Activated B cell treated with CpG ODN at 0.5 μM for 24 hours (primary cell): Measurements from ENCODE around the gene KMO. TPM values are rescaled to one million over a fixed set of nuclear protein-coding genes. Genes with fewer than 3 reads are reported as not detected.
A peak's percentile ranks its signal among the peaks of the same experiment; 100 is the strongest.

Experiments used
- ATAC-seq: fragments of 200-7000 bp; cut with Tn5 transposase; one replicate; pipeline ENCODE4 v1.10.0; 2021; ENCODE audit warnings: low read depth, mild to moderate bottlenecking, moderate library complexity
- CTCF ChIA-PET: fragments of 350-600 bp; sonication (Branson Sonifier 250); formaldehyde crosslinking; loops from one replicate; lab custom pipeline; 2021; ENCODE audit warnings: antibody characterized with exemption; lab: Charles Lee
- POLR2A ChIA-PET: fragments of 350-600 bp; sonication (Branson Sonifier 250); formaldehyde crosslinking; loops from one replicate; lab custom pipeline; 2021; ENCODE audit warnings: antibody characterized with exemption; lab: Charles Lee
- DNase-seq: peaks from one replicate; pipeline ENCODE4 v3.0.0; 2022
- H3K27ac Mint-ChIP-seq: one replicate; pipeline ENCODE4 v1.8.0; 2020; ENCODE audit warnings: mixed read lengths
- H3K27me3 Mint-ChIP-seq: one replicate; pipeline ENCODE4 v1.8.0; 2021; ENCODE audit warnings: mixed read lengths
- H3K36me3 Mint-ChIP-seq: one replicate; pipeline ENCODE4 v1.8.0; 2021; ENCODE audit warnings: low read depth, mixed read lengths
- H3K4me1 Mint-ChIP-seq: one replicate; pipeline ENCODE4 v1.8.0; 2021; ENCODE audit warnings: mixed read lengths
- H3K4me3 Mint-ChIP-seq: one replicate; pipeline ENCODE4 v1.8.0; 2020; ENCODE audit warnings: mild to moderate bottlenecking, mixed read lengths
- H3K9me3 Mint-ChIP-seq: one replicate; pipeline ENCODE4 v1.8.0; 2020; ENCODE audit warnings: mixed read lengths
- CTCF ChIP-seq: fragments of 200-600 bp; IDR thresholded peaks from one replicate; pipeline ENCODE4 v1.8.0; 2022; ENCODE audit warnings: antibody characterized with exemption, mild to moderate bottlenecking
- intact Hi-C: fragments of 100-400 bp; cut with micrococcal nuclease; formaldehyde crosslinking; loops from one replicate; pipeline ENCODE4 v1.15.1; 2024
- total RNA-seq: library from RNA; stranded (reverse); gene quantifications from 2 replicates; pipeline ENCODE4 v1.2.3, GENCODE V29; 2022

Gene KMO
- total RNA-seq, 1 donor from 2014 or later, result 53.6 TPM

DNA sequence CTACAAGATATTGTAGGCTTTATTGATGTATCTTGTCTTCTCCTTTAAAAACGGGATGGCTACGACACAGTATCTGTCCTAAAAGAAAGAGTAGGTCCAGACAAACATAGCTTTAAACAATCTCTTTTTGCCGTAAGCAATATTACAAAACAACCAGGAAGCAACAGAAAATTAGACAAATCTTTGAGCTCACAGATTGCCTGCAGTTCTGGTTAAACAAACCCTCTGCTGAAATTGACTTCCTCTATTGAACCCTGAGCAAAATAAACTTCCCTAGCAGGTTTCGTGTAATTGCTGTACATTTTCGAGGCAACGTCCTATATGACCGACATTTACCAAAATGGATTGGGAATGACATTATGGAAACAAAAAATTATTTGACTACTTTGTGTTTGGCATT lies 57.3 kb downstream of the KMO start:
- Mint-ChIP-seq H3K27ac (no peak overlapping the region), H3K4me3 (no peak overlapping the region), H3K9me3 (no peaks in the 10 kb centered on the region), H3K4me1 (peaks cover 24% of the 10 kb centered on the region), H3K36me3 (peaks cover 79% of the 10 kb centered on the region), H3K27me3 (no peaks in the 10 kb centered on the region)
- CTCF ChIA-PET, result no interaction called here
- POLR2A ChIA-PET, result no interaction called here
- DNase-seq (no peak), ATAC-seq (no peak)
- intact Hi-C loops, result loop anchor here (2.0 kb wide), 1 partner anchor 17 kb away; no protein-coding TSS in a partner anchor
- TF ChIP-seq CTCF, result no peak

- no peak for DNase-seq
- CTCF ChIA-PET, result interaction anchor here (1.8 kb wide), 1 partner anchor 60 kb away, joined by 5 read pairs; no protein-coding TSS in a partner anchor
- peaks cover 86% of the 10 kb centered on the region for H3K36me3 Mint-ChIP-seq
- H3K4me3 Mint-ChIP-seq, result no peak overlapping the region
- peak overlapping the region; percentile 75 for H3K27ac Mint-ChIP-seq
- H3K27me3 Mint-ChIP-seq, result no peaks in the 10 kb centered on the region
- TF ChIP-seq CTCF, result no peak
- no peaks in the 10 kb centered on the region for H3K9me3 Mint-ChIP-seq
- H3K4me1 Mint-ChIP-seq, result peaks cover 26% of the 10 kb centered on the region
- POLR2A ChIA-PET, result interaction anchor here (0.9 to 1.8 kb wide), 2 partner anchors 10 to 39 kb away, joined by 4 to 5 read pairs; no protein-coding TSS in a partner anchor
- intact Hi-C loops, result no loop called here
- no peak for ATAC-seq
These were observed 58.5 kb downstream of the KMO start for GRCh38 chr1:241590719-241591118.

DNA sequence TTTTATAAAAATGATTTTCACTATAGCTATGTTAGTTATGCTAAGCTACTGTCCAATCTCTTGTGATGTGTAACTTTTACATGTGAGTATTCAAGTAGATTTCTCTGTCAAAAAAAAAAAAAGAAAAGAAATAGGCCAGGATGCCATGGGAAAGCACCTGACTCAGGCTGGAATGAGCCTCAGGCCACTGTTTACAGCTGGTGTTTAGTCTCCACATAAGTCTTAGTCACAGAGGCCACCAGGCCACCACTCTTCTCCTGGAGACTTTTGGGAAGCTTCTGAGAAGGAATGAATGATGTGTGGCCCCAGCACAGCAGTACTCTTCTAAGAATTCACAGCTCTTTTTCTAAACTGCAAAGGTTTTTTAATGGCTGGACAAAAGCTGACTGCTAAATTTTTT lies 59.1 kb downstream of the KMO start:
- intact Hi-C loops, result no loop called here
- peaks cover 32% of the 10 kb centered on the region for H3K4me1 Mint-ChIP-seq
- no peaks in the 10 kb centered on the region for H3K9me3 Mint-ChIP-seq
- no peak for TF ChIP-seq CTCF
- no peak for DNase-seq
- peak overlapping the region; percentile 75 for H3K27ac Mint-ChIP-seq
- CTCF ChIA-PET, result interaction anchor here (1.0 to 1.8 kb wide), 2 partner anchors 49 to 61 kb away, joined by 3 to 5 read pairs; partner anchors contain the start of genes CHML and OPN3
- ATAC-seq, result no peak
- H3K27me3 Mint-ChIP-seq, result no peaks in the 10 kb centered on the region
- peaks cover 86% of the 10 kb centered on the region for H3K36me3 Mint-ChIP-seq
- POLR2A ChIA-PET, result interaction anchor here (0.7 to 1.8 kb wide), 3 partner anchors 9 to 40 kb away, joined by 4 to 5 read pairs (median 5); no protein-coding TSS in a partner anchor
- H3K4me3 Mint-ChIP-seq, result no peak overlapping the region

DNA sequence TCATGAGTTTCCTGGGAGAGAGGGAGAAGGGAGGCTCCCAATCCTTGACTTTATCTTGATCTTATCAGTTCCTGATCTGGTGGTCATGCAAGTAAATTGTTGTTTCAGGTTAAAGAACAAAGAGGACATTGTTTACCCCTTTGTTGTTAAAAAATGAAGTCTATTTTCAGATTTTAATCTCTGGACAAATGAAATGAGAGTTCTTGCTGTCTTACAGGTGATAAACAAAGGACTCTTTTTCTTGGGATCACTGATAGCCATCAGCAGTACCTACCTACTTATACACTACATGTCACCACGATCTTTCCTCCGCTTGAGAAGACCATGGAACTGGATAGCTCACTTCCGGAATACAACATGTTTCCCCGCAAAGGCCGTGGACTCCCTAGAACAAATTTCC lies 59.6 kb downstream of the KMO start:
- no peak for TF ChIP-seq CTCF
- Mint-ChIP-seq H3K4me1 (peaks cover 36% of the 10 kb centered on the region), H3K9me3 (no peaks in the 10 kb centered on the region), H3K36me3 (peaks cover 84% of the 10 kb centered on the region), H3K27ac (peak overlapping the region; percentile 75), H3K4me3 (no peak overlapping the region), H3K27me3 (no peaks in the 10 kb centered on the region)
- intact Hi-C loops, result no loop called here
- ChIA-PET CTCF (interaction anchor here (1.0 to 1.8 kb wide), 2 partner anchors 48 to 61 kb away, joined by 3 to 5 read pairs; partner anchors contain the start of genes CHML and OPN3), POLR2A (interaction anchor here (0.7 to 1.8 kb wide), 2 partner anchors 9 to 36 kb away, joined by 5 read pairs; no protein-coding TSS in a partner anchor)
- ATAC-seq, result no peak
- DNase-seq, result no peak

DNA sequence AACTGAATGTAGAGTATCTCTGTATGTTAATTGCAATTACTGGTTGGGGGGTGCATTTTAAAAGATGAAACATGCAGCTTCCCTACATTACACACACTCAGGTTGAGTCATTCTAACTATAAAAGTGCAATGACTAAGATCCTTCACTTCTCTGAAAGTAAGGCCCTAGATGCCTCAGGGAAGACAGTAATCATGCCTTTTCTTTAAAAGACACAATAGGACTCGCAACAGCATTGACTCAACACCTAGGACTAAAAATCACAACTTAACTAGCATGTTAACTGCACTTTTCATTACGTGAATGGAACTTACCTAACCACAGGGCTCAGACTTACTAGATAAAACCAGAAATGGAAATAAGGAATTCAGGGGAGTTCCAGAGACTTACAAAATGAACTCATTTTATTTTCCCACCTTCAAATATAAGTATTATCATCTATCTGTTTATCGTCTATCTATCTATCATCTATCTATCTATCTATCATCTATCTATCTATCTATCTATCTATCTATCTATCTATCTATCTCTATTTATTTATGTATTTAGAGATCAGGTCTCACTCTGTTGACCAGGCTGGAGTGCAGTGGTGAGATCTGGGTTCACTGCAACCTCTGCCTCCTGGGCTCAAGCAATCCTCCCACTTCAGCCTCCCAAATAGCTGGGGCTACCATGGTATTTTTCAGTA lies 60.2 kb downstream of the KMO start:
- intact Hi-C loops, result no loop called here
- H3K27ac Mint-ChIP-seq, result peak overlapping the region; percentile 75
- TF ChIP-seq CTCF, result no peak
- ChIA-PET POLR2A (interaction anchor here (1.8 kb wide), 1 partner anchor 8 kb away, joined by 5 read pairs; no protein-coding TSS in a partner anchor), CTCF (interaction anchor here (1.8 kb wide), 1 partner anchor 62 kb away, joined by 5 read pairs; no protein-coding TSS in a partner anchor)
- peaks cover 77% of the 10 kb centered on the region for H3K36me3 Mint-ChIP-seq
- no peaks in the 10 kb centered on the region for H3K27me3 Mint-ChIP-seq
- peaks cover 42% of the 10 kb centered on the region for H3K4me1 Mint-ChIP-seq
- no peaks in the 10 kb centered on the region for H3K9me3 Mint-ChIP-seq
- no peak overlapping the region for H3K4me3 Mint-ChIP-seq
- no peak for DNase-seq
- ATAC-seq, result peak; percentile 54
